HG02885 (cell line): ENCODE data around the gene ADAMTS20.
"Not testable (repeated sequence)": the region's sequence is repeated elsewhere in the genome, so short reads cannot be mapped to it uniquely, and the experiment has no call there.

Experiments
- ATAC-seq: cut with Tn5 transposase; IDR thresholded peaks from one replicate; pipeline ENCODE4 v1.9.1; 2021; ENCODE audit warnings: mild to moderate bottlenecking; ENCODE audit not compliant: unreplicated experiment, poor library complexity

ADAMTS20 gene

GRCh38 chr12:43551971-43552559, at the start of gene ADAMTS20:
Gene ADAMTS20 (minus strand): TSS chr12:43552203. CDS start chr12:43551921, 282 bp downstream.
- no peak for ATAC-seq

- no peak for ATAC-seq
These were observed 47.7 kb upstream of the ADAMTS20 start for GRCh38 chr12:43599708-43600107.

- no peak for ATAC-seq
These were observed 47.1 kb upstream of the ADAMTS20 start for GRCh38 chr12:43599066-43599465.

- ATAC-seq: no peak
These were observed 38.3 kb upstream of the ADAMTS20 start for GRCh38 chr12:43590307-43590706.

- no peak for ATAC-seq
These were observed 34.7 kb upstream of the ADAMTS20 start for GRCh38 chr12:43586646-43587245.

- ATAC-seq: no peak
These were observed 33.7 kb upstream of the ADAMTS20 start for GRCh38 chr12:43585676-43586075.

GRCh38 chr12:43580601-43581000, 28.6 kb upstream of the ADAMTS20 start:
- no peak for ATAC-seq

GRCh38 chr12:43579206-43579605, 27.2 kb upstream of the ADAMTS20 start:
- ATAC-seq: no peak

GRCh38 chr12:43578782-43579181, 26.8 kb upstream of the ADAMTS20 start:
- no peak for ATAC-seq

- no peak for ATAC-seq
These were observed 25.4 kb upstream of the ADAMTS20 start for GRCh38 chr12:43577381-43577780.

GRCh38 chr12:43576162-43576561, 24.2 kb upstream of the ADAMTS20 start:
- ATAC-seq: no peak

- ATAC-seq: no peak
These were observed 19.9 kb upstream of the ADAMTS20 start for GRCh38 chr12:43571885-43572284.

- no peak for ATAC-seq
These were observed 4.1 kb upstream of the ADAMTS20 start for GRCh38 chr12:43556057-43556456.

- ATAC-seq: no peak
These were observed 578 bp downstream of the ADAMTS20 start for GRCh38 chr12:43551279-43551970.

GRCh38 chr12:43550831-43551271, 1.2 kb downstream of the ADAMTS20 start:
- no peak for ATAC-seq

- ATAC-seq: no peak
These were observed 7.3 kb downstream of the ADAMTS20 start for GRCh38 chr12:43544703-43545102.

- no peak for ATAC-seq
These were observed 11.5 kb downstream of the ADAMTS20 start for GRCh38 chr12:43540470-43540869.

GRCh38 chr12:43537675-43538074, 14.3 kb downstream of the ADAMTS20 start:
- ATAC-seq: not testable (repeated sequence)

GRCh38 chr12:43516045-43516444, 36.0 kb downstream of the ADAMTS20 start:
- ATAC-seq: no peak

- no peak for ATAC-seq
These were observed 50.3 kb downstream of the ADAMTS20 start for GRCh38 chr12:43501703-43502102.

- no peak for ATAC-seq
These were observed 58.7 kb downstream of the ADAMTS20 start for GRCh38 chr12:43493261-43493797.
